Endodermal cell (in vitro differentiated cells): ENCODE data around the gene MEFV. TPM values are rescaled to one million over a fixed set of nuclear protein-coding genes. Genes with fewer than 3 reads are reported as not detected.
A peak's percentile ranks its signal among the peaks of the same experiment; 100 is the strongest.

Experiments
- DNase-seq: peaks from one replicate; pipeline ENCODE4 v3.0.0-alpha.2; 2017
- H3K27ac ChIP-seq: 2 replicates; pipeline ENCODE4 v1.5.1; 2013; ENCODE audit warnings: mild to moderate bottlenecking, low read depth, low read length, moderate library complexity
- H3K27me3 ChIP-seq: 2 replicates; pipeline ENCODE4 v1.6.1; 2013; ENCODE audit warnings: mild to moderate bottlenecking, low read length, moderate library complexity; ENCODE audit not compliant: insufficient read depth, control insufficient read depth, poor library complexity, severe bottlenecking
- H3K36me3 ChIP-seq: 2 replicates; pipeline ENCODE4 v1.7.0; 2013; ENCODE audit warnings: mild to moderate bottlenecking, low read length, moderate library complexity; ENCODE audit not compliant: control insufficient read depth, insufficient read depth
- H3K4me1 ChIP-seq: one replicate; pipeline ENCODE4 v1.7.0; 2013; ENCODE audit warnings: low read length; ENCODE audit not compliant: control insufficient read depth, insufficient read depth
- H3K4me3 ChIP-seq: 2 replicates; pipeline ENCODE4 v1.5.1; 2013; ENCODE audit warnings: mild to moderate bottlenecking, low read length, moderate library complexity
- H3K9ac ChIP-seq: 2 replicates; pipeline ENCODE4 v1.6.1; 2013; ENCODE audit warnings: mild to moderate bottlenecking, low read length, moderate library complexity; ENCODE audit not compliant: poor library complexity, severe bottlenecking; ENCODE audit errors: extremely low read depth
- H3K9me3 ChIP-seq: 2 replicates; pipeline ENCODE4 v1.6.1; 2013; ENCODE audit warnings: mild to moderate bottlenecking, low read length, moderate library complexity; ENCODE audit not compliant: control insufficient read depth
- H3K27ac Mint-ChIP-seq: 2 replicates; pipeline ENCODE4 v1.8.0; 2020; ENCODE audit warnings: mixed read lengths
- H3K27me3 Mint-ChIP-seq: 2 replicates; pipeline ENCODE4 v1.8.0; 2021; ENCODE audit warnings: mild to moderate bottlenecking, mixed read lengths; ENCODE audit not compliant: insufficient read depth
- H3K36me3 Mint-ChIP-seq: 2 replicates; pipeline ENCODE4 v1.8.0; 2020; ENCODE audit warnings: low read depth, mixed read lengths
- H3K4me1 Mint-ChIP-seq: 2 replicates; pipeline ENCODE4 v1.8.0; 2020; ENCODE audit warnings: mixed read lengths
- H3K4me3 Mint-ChIP-seq: 2 replicates; pipeline ENCODE4 v1.8.0; 2020; ENCODE audit warnings: mild to moderate bottlenecking, moderate library complexity, mixed read lengths
- H3K9me3 Mint-ChIP-seq: 2 replicates; pipeline ENCODE4 v1.8.0; 2020; ENCODE audit warnings: mild to moderate bottlenecking, mixed read lengths
- CTCF ChIP-seq: fragments of 200-600 bp; sonication (generic); conservative IDR thresholded peaks from 2 replicates; pipeline ENCODE4 v1.5.0; 2021; ENCODE audit warnings: antibody characterized with exemption, mild to moderate bottlenecking
- WGBS, 2 experiments: methylation state at CpG; one replicate each; pipeline versions ENCODE4 v1.1.5 to v1.1.7; 2013; ENCODE audit warnings: missing lambda C conversion rate in 2 of 2, mixed read lengths in 1 of 2; ENCODE audit not compliant: insufficient coverage in 1 of 2, insufficient read length in 1 of 2; 5-methylcytosine and 5-hydroxymethylcytosine counted together
- total RNA-seq, 2 donors: library from RNA; stranded (reverse); fragmentation: NEBNext Ultra II Directional in 1 of 2; extraction: Animal tissue kit (Norgen Biotek cat#: 25700) in 1 of 2; gene quantifications; 2 replicates in 1 of 2; 3 replicates in 1 of 2; pipeline ENCODE4 v1.2.1, GENCODE V29; 2021

The MEFV gene
- total RNA-seq, 2 donors from 2014 or later = not detected

- DNase-seq = peak; percentile 53
- TF ChIP-seq CTCF = peak; percentile 68
Observed at GRCh38 chr16:3266873-3267537, 10.6 kb upstream of the MEFV start.

GRCh38 chr16:3264137-3265036 is 8.0 kb upstream of the MEFV start:
- peak; percentile 57 for TF ChIP-seq CTCF
- Histone ChIP-seq H3K36me3 (no peaks in the 10 kb centered on the region), H3K9ac (peak overlapping the region; percentile 38), H3K9me3 (peaks cover 4% of the 10 kb centered on the region), H3K27ac (no peak overlapping the region), H3K4me1 (no peaks in the 10 kb centered on the region), H3K4me3 (peak overlapping the region; percentile 76), H3K27me3 (peaks cover 9% of the 10 kb centered on the region)
- Mint-ChIP-seq H3K9me3 (peaks cover 34% of the 10 kb centered on the region), H3K27me3 (peaks cover 49% of the 10 kb centered on the region), H3K4me1 (peaks cover 3% of the 10 kb centered on the region), H3K36me3 (no peaks in the 10 kb centered on the region), H3K4me3 (peak overlapping the region; percentile 65), H3K27ac (no peak overlapping the region)
- 8 to 14% methylated on average over 27 to 77 of the region's 77 CpGs for WGBS, 2 experiments
- DNase-seq = peak; percentile 99

More at GRCh38 chr16:3266873-3267537, 10.6 kb upstream of the MEFV start:
- Mint-ChIP-seq H3K27me3 (peaks cover 37% of the 10 kb centered on the region), H3K4me1 (peaks cover 3% of the 10 kb centered on the region), H3K4me3 (no peak overlapping the region), H3K27ac (no peak overlapping the region), H3K9me3 (peaks cover 41% of the 10 kb centered on the region), H3K36me3 (no peaks in the 10 kb centered on the region)
- Histone ChIP-seq H3K27me3 (peaks cover 9% of the 10 kb centered on the region), H3K9me3 (peaks cover 4% of the 10 kb centered on the region), H3K36me3 (no peaks in the 10 kb centered on the region), H3K4me3 (no peak overlapping the region), H3K4me1 (no peaks in the 10 kb centered on the region), H3K9ac (no peak overlapping the region), H3K27ac (no peak overlapping the region)
- WGBS, 2 experiments = 61 to 81% methylated on average over 4 to 5 of the region's 5 CpGs

- no peaks in the 10 kb centered on the region for H3K36me3 Mint-ChIP-seq
- no peaks in the 10 kb centered on the region for H3K36me3 ChIP-seq
- TF ChIP-seq CTCF = no peak
- peaks cover 9% of the 10 kb centered on the region for H3K27me3 ChIP-seq
- no peak overlapping the region for H3K9ac ChIP-seq
- H3K4me3 ChIP-seq = no peak overlapping the region
- H3K4me1 ChIP-seq = no peaks in the 10 kb centered on the region
- peaks cover 50% of the 10 kb centered on the region for H3K27me3 Mint-ChIP-seq
- WGBS, 2 experiments = 91 to 97% methylated on average over 2 to 4 of the region's 4 CpGs
- no peak for DNase-seq
- H3K27ac ChIP-seq = no peak overlapping the region
- H3K4me1 Mint-ChIP-seq = peaks cover 3% of the 10 kb centered on the region
- peaks cover 30% of the 10 kb centered on the region for H3K9me3 Mint-ChIP-seq
- peak overlapping the region; percentile 65 for H3K4me3 Mint-ChIP-seq
- H3K9me3 ChIP-seq = peaks cover 4% of the 10 kb centered on the region
- no peak overlapping the region for H3K27ac Mint-ChIP-seq
Observed at GRCh38 chr16:3262517-3262916, 6.1 kb upstream of the MEFV start.
